Heart right ventricle (tissue), 16 donors: Measurements from ENCODE around the gene DAZL. TPM values are rescaled to one million over a fixed set of nuclear protein-coding genes. Genes with fewer than 3 reads are reported as not detected.

ENCODE experiments used
- ATAC-seq, 8 donors: fragments of 200-7000 bp; cut with Tn5 transposase; one replicate each; pipeline ENCODE4 v1.9.1; 2020; ENCODE audit warnings: mild to moderate bottlenecking in 8 of 8, moderate library complexity in 8 of 8, moderate number of reproducible peaks in 1 of 8
- DNase-seq, 2 donors: peaks; one replicate each; pipeline ENCODE4 v3.0.0-alpha.2; 2020
- H3K27ac ChIP-seq, 10 donors: fragments of 200-600 bp; sonication (generic) in 2 of 10; one replicate each; pipeline versions ENCODE4 v1.5.0 to v1.8.0; 2020 to 2022; ENCODE audit warnings: mild to moderate bottlenecking in 3 of 10
- H3K27me3 ChIP-seq, 7 donors: fragments of 200-600 bp; one replicate each; pipeline ENCODE4 v1.8.0; 2021 to 2022; ENCODE audit warnings: mild to moderate bottlenecking in 2 of 7
- H3K36me3 ChIP-seq, 9 donors: fragments of 200-600 bp; sonication (generic) in 1 of 9; one replicate each; pipeline versions ENCODE4 v1.5.0 to v1.8.0; 2020 to 2022; ENCODE audit warnings: mild to moderate bottlenecking in 2 of 9
- H3K4me1 ChIP-seq, 9 donors: fragments of 200-600 bp; sonication (generic) in 1 of 9; one replicate each; pipeline versions ENCODE4 v1.5.0 to v1.8.0; 2020 to 2022; ENCODE audit warnings: mild to moderate bottlenecking in 4 of 9
- H3K4me3 ChIP-seq, 10 donors: fragments of 200-600 bp; sonication (generic) in 2 of 10; one replicate each; pipeline versions ENCODE4 v1.5.0 to v1.8.0; 2020 to 2022; ENCODE audit warnings: mild to moderate bottlenecking in 7 of 10, moderate library complexity in 2 of 10
- H3K9me3 ChIP-seq, 11 donors: fragments of 200-600 bp in 10 of 11; sonication (generic) in 2 of 11; one replicate each; pipeline versions ENCODE4 v1.5.0 to v1.8.0; 2013 to 2022; ENCODE audit warnings: mild to moderate bottlenecking in 2 of 11, control low read depth in 1 of 11, moderate library complexity in 1 of 11
- WGBS, 2 donors: extraction: QIAGEN DNeasy Blood & Tissue Kit; methylation state at CpG; one replicate each; pipeline ENCODE4 v1.1.7; 2013; ENCODE audit warnings: inconsistent platforms in 1 of 2; 5-methylcytosine and 5-hydroxymethylcytosine counted together
- intact Hi-C, 10 donors: fragments of 100-400 bp; cut with DNase I; formaldehyde crosslinking; loops; one replicate each; pipeline versions ENCODE4 v1.11.1 to v1.14.2; 2022
- polyA plus RNA-seq, 2 donors: library from polyadenylated mRNA; stranded (reverse); fragments of 200-250 nt; gene quantifications; one replicate each; pipeline ENCODE4 v1.2.3, GENCODE V29; 2013
- total RNA-seq, 10 donors: library from RNA; stranded (reverse); fragmentation: NEBNext Ultra II Directional in 3 of 10; extraction: Animal tissue kit (Norgen Biotek cat#: 25700) in 3 of 10; gene quantifications; one replicate each; pipeline versions ENCODE4 v1.2.1 to v1.2.4, GENCODE V29; 2021 to 2023
- TF ChIP-seq, protein P1 (sequence below), 9 donors: fragments of 200-600 bp; sonication (generic) in 2 of 9; IDR thresholded peaks; one replicate each; pipeline versions ENCODE4 v1.5.0 to v1.8.0; 2021 to 2022; ENCODE audit warnings: antibody characterized with exemption in 9 of 9, mild to moderate bottlenecking in 5 of 9, moderate library complexity in 1 of 9
- donor health status: Arrhythmogenic right ventricular cardiomyopathy.
- donor health status: ischemic (EF 13 %, LVEDD 7.1; RV severe dilation, severe dysfunction).
- donor health status: healthy with polysubstance abuse.
- donor health status: DM: no; HTN: yes; CAD: no.
- donor health status: DM: no; HTN: no; CAD: no.
- donor health status: ischemic (EF 25% LVEDD 6.9; RV normal size, moderate dysfunction).
- donor health status: ischemic (EF 25% LVEDD 5.7; RV mildly dilated, moderate dysfunction).
- donor health status: healthy.
- donor health status: DM: yes; HTN: yes; CAD: no.
- donor health status: Ischemic cardiomyopathy.
- donor health status: ischemic (EF 35%, LVEDD 5.7; RV mildly dilated, moderate dysfunction).
- donor health status: nonischemic (EF 11% LVEDD 7.7; RV severe dilation, severe dysfunction).
- donor health status: DM: yes; HTN: yes; CAD: no.
- donor health status: PGD.
- donor health status: ischemic (EF 29% LVEDD 5.4; RV normal size, mild dysfunction).
- donor health status: nonischemic (EF 23%, LVEDD 6.1; RV moderate dilation, normal function).

DAZL gene
- total and polyA plus RNA-seq, 12 donors, result not detected

DNA sequence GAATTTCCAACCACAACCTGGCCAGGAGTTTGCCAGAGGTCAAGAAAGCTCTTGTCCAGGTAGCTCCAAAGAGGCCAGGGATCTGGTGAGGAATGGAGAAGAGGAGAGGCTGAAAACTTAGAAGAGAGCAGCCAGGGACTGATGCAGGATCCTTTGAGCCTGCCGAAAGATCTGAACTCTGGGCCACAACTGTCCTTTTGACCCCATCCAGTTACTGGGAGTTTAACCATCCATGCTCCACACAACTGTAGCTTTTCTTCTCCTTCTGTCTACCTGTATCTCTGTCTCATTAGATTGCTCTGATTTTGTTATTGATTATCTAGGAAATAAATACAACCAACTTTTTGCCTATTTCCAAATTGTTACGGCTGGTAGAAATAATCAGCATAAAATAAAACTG, 36.7 kb downstream of the DAZL start:
- DNase-seq (no peak), ATAC-seq (no peak)
- Histone ChIP-seq H3K4me1 (no peaks in the 10 kb centered on the region), H3K27me3 (no peaks in the 10 kb centered on the region), H3K36me3 (no peaks in the 10 kb centered on the region), H3K27ac (no peak overlapping the region), H3K9me3 (peaks cover 0 to 6% (median 1%) of the 10 kb centered on the region in 11 donors), H3K4me3 (no peak overlapping the region)
- intact Hi-C loops, result no loop called here
- TF ChIP-seq, protein P1, sequence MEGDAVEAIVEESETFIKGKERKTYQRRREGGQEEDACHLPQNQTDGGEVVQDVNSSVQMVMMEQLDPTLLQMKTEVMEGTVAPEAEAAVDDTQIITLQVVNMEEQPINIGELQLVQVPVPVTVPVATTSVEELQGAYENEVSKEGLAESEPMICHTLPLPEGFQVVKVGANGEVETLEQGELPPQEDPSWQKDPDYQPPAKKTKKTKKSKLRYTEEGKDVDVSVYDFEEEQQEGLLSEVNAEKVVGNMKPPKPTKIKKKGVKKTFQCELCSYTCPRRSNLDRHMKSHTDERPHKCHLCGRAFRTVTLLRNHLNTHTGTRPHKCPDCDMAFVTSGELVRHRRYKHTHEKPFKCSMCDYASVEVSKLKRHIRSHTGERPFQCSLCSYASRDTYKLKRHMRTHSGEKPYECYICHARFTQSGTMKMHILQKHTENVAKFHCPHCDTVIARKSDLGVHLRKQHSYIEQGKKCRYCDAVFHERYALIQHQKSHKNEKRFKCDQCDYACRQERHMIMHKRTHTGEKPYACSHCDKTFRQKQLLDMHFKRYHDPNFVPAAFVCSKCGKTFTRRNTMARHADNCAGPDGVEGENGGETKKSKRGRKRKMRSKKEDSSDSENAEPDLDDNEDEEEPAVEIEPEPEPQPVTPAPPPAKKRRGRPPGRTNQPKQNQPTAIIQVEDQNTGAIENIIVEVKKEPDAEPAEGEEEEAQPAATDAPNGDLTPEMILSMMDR (IDR thresholded peaks at IDR 0.05), result no peak
- WGBS, 2 donors, result 84 to 85% methylated on average over 2 of the region's 2 CpGs

- H3K4me3 ChIP-seq, result no peak overlapping the region
- ATAC-seq (no peak), DNase-seq (no peak)
- no peaks in the 10 kb centered on the region for H3K4me1 ChIP-seq
- intact Hi-C loops, result no loop called here
- TF ChIP-seq, protein P1 (IDR thresholded peaks at IDR 0.05), result no peak
- H3K36me3 ChIP-seq, result no peaks in the 10 kb centered on the region
- peaks cover 0 to 10% (median 5%) of the 10 kb centered on the region in 11 donors for H3K9me3 ChIP-seq
- no peaks in the 10 kb centered on the region for H3K27me3 ChIP-seq
- no peak overlapping the region for H3K27ac ChIP-seq
- WGBS, 2 donors, result 24 to 36% methylated on average over 2 of the region's 2 CpGs
These were observed 37.1 kb downstream of the DAZL start for GRCh38 chr3:16568115-16568514.

- no peaks in the 10 kb centered on the region for H3K4me1 ChIP-seq
- peaks cover 0 to 16% (median 8%) of the 10 kb centered on the region in 11 donors for H3K9me3 ChIP-seq
- H3K27ac ChIP-seq, result no peak overlapping the region
- 73 to 74% methylated on average over 5 of the region's 5 CpGs for WGBS, 2 donors
- H3K4me3 ChIP-seq, result no peak overlapping the region
- TF ChIP-seq, protein P1 (IDR thresholded peaks at IDR 0.05), result no peak
- no peaks in the 10 kb centered on the region for H3K36me3 ChIP-seq
- no peak for ATAC-seq
- no peak for DNase-seq
- no peaks in the 10 kb centered on the region for H3K27me3 ChIP-seq
- intact Hi-C loops, result loop anchor here in 3 of 10 donors (10.0 kb wide), 3 partner anchors 505 to 745 kb away; no protein-coding TSS in a partner anchor
These were observed 45.4 kb downstream of the DAZL start for GRCh38 chr3:16559653-16560365.

DNA sequence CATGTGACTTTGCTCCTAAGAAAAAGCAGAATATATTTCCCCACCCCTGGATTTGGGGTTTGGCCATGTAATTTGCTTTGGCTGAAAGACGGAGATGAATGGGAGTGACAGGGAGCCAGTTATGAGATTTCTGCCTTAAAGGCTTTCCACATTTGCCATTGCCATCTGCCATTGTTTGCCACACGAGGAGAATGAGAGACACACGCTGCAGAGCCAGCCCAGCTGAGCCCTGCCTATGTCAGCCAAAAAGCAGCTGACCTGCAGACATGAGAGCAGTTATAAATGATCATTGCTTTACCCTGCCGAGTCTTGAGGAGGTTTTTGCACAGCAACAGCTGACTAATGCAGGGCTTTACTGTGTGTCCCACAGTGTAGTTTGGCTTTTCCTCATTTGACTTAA, 51.1 kb downstream of the DAZL start:
- intact Hi-C loops, result loop anchor here in 6 of 10 donors (5.0 to 10.0 kb wide), 7 partner anchors 262 to 739 kb away; partner anchors contain the start of gene OXNAD1 (in 1 of the 6)
- no peak for DNase-seq
- Histone ChIP-seq H3K4me1 (peaks cover 0 to 17% (median 10%) of the 10 kb centered on the region in 9 donors), H3K27me3 (no peaks in the 10 kb centered on the region), H3K4me3 (no peak overlapping the region), H3K36me3 (no peaks in the 10 kb centered on the region), H3K9me3 (peaks cover 0 to 3% (median 0%) of the 10 kb centered on the region in 11 donors), H3K27ac (no peak overlapping the region)
- no peak for ATAC-seq
- WGBS, 2 donors, result 88% methylated on average over 4 of the region's 4 CpGs
- TF ChIP-seq, protein P1 (IDR thresholded peaks at IDR 0.05), result no peak
